Fibroblast of lung (primary cell): ENCODE data around the gene PPT1.

ENCODE experiments used
- CTCF ChIP-seq, 2 donors: IDR thresholded peaks in 1 of 2; conservative IDR thresholded peaks in 1 of 2; 1 replicate in 1 of 2; 2 replicates in 1 of 2; pipeline ENCODE4 v1.5.1; 2011 to 2012; ENCODE audit warnings: low read length in 2 of 2, control low read depth in 1 of 2, inconsistent platforms in 1 of 2, low read depth in 1 of 2, mild to moderate bottlenecking in 1 of 2
- EZH2 ChIP-seq: IDR thresholded peaks from 2 replicates; pipeline ENCODE4 v1.5.1; 2012; ENCODE audit warnings: low read length, control low read depth, mild to moderate bottlenecking; ENCODE audit errors: missing control alignments

GRCh38 chr1:40141878-40142535, 45.0 kb upstream of the PPT1 start:
- TF ChIP-seq CTCF (conservative IDR thresholded peaks at IDR 0.05 in 1 of 2, IDR thresholded peaks at IDR 0.05 in 1 of 2; ENCODE audit: low read depth in 1 of 2, low read length in 2 of 2) = no peak
- TF ChIP-seq EZH2 = no peak
